T-helper 9 cell (primary cell): Measurements from ENCODE around the gene NSUN6.
"Not testable (repeated sequence)": the region's sequence is repeated elsewhere in the genome, so short reads cannot be mapped to it uniquely, and the experiment has no call there.

Experiments used
- DNase-seq: peaks from one replicate; pipeline ENCODE4 v3.0.0-alpha.2; 2020

The NSUN6 gene

DNA sequence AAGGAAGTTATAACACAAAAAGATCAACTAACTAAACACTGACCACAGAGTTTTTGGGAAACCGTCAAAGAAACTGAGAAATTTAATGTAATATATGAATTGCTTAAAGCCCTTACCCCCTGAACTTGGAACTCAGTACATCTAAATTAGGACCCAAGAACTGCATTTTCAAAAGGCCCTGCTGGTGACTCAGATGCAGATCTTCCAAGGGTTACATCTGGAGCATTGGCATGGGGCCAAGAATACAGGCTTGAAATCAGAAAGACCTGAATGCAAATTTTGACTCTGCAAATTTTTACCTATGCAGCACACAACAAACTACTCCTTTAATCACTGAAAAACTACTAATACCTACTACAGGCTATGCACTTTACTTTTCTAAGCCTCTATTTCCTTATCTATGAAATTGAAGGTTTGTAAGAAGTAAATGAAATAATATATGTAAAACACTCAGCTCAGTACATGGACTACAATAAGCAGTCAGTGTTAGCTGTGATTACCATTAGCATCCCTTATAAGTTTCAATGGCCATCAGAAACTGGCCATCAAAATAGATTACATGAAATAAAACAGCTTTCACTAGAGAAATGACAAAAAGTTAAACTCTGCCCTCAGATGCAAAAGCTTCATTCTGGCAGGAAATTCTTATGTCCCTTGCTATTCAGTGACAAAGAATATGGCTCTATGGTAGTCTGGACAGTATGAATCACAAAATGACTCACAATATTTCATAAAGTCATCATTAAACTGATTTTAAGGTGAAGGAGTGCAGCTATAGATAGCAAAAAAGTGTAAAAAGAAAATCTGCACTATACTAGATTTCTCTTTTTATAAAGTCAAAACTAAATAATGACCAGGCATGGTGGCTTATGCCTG is 43.6 kb downstream of the NSUN6 start:
- no peak for DNase-seq

- no peak for DNase-seq
Measured at GRCh38 chr10:18606051-18606695, 45.2 kb downstream of the NSUN6 start.

- no peak for DNase-seq
Measured at GRCh38 chr10:18601321-18601720, 50.1 kb downstream of the NSUN6 start.

- DNase-seq = no peak
Measured at GRCh38 chr10:18599392-18599791, 52.0 kb downstream of the NSUN6 start.

DNA sequence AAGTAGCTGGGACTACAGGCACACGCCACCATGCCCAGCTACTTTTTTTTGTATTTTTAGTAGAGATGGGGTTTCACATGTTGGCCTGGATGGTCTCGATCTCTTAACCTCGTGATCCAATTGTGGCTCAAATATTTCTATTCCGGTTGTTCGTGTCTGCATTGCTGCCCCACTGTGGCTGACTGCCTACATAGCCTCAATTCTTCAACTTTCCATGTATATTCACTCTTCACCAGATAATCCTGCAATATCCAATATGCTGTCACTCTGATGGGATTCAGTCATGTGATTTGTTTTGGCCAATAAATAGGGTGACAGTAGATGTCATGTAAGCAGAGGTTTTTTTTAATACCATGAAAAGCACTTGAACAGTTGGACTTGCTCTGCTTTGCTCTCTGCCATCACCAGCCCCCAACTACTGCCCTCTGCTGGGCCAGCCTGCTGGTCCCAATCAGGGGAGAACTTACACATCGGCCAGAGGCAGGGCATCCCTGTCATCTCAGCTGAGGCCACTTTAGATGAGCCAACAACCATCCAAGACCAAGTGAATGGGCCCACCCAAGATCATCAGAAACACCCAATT is 56.7 kb downstream of the NSUN6 start:
- no peak for DNase-seq

GRCh38 chr10:18591141-18591540 is 60.2 kb downstream of the NSUN6 start:
- DNase-seq = not testable (repeated sequence)

DNA sequence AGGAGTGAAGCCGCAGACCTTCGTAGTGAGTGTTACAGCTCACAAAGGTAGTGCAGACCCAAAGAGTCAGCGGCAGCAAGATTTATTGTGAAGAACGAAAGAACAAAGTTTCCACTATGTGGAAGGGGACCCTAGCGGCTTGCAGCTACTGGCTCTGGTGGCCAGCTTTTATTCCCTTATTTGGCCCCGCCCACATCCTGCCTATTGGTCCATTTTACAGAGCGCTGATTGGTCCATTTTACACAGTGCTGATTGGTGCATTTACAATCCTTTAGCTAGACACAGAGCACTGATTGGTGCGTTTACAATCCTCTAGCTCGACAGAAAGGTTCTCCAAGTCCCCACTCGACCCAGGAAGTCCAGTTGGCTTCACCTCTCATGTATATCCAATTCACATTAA is 64.8 kb downstream of the NSUN6 start:
- DNase-seq = not testable (repeated sequence)

GRCh38 chr10:18583575-18584270 is 67.7 kb downstream of the NSUN6 start:
- no peak for DNase-seq

DNA sequence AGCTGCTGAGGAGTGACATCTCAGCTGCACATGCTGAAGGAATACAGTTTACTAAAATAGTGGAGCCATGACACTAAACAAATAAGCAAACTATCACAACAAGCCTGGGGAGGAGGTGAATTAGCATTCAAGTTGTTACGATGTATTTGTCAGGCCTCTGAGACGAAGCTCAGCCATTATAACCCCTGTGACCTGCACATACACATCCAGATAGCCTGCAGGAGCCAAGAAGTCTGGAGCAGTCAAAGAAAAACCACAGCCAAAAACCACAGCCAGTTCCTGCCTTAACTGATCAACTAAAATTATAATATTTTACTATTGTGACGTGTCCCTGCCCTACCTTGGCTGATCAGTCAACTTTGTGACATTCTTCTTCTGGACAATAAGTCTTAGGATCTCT is 68.6 kb downstream of the NSUN6 start:
- no peak for DNase-seq

DNA sequence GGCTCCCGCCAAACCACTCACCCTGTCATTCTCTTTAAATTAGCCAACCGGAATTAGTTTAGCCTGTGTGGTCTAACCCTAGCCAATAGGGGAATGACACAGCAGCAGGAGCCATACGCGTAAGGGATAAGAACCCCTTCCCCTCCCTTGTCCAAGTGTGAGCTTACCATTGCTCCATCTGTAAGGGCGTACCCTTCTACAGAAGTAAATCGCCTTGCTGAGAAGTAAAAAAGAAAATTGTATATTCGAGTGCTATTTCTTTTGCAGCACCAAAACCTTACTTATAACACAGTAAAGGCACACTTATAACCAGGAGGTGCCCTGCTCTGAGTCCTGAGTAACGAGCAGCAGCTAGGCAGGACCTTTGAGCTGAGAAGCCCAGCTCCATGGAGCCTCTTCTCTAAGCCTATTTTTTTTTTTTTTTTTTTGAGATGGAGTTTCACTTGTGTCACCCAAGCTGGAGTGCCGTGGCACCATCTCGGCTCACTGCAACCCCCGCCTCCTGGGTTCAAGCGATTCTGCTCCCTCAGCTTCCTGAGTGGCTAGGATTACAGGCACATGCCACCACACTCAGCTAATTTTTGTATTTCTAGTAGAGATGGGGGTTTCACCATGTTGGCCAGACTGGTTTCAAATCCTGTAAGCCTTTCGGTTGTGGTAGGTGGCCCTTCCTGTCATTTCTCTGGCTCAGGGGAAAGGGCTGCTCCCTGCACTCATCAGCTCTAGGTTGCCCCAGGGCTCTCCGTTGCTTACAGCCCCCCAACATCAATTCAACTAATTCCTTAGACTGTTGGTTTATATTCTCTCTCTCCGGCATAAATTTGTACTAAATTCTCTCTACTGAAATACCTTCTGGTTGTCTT is 73.3 kb downstream of the NSUN6 start:
- no peak for DNase-seq

GRCh38 chr10:18576586-18576985 is 74.8 kb downstream of the NSUN6 start:
- no peak for DNase-seq

- no peak for DNase-seq
Measured at GRCh38 chr10:18572959-18573561, 78.3 kb downstream of the NSUN6 start.

- no peak for DNase-seq
Measured at GRCh38 chr10:18571780-18572179, 79.6 kb downstream of the NSUN6 start.

DNA sequence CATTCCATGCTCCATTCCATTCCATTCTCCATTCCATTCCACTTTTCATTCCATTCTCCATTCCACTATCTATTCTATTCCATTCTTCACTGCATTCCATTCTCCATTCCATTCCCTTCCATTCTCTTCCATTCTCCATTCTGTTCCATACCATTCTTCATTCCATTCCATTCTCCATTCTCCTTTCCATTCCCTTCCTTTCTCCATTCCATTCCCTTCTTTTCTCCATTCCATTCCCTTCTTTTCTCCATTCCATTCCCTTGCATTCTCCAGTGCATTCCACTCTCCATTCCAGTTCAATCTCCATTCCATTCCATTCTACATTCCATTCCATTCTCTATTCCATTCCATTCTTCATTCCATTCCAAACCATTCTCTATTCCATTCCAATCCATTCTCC is 80.3 kb downstream of the NSUN6 start:
- no peak for DNase-seq

DNA sequence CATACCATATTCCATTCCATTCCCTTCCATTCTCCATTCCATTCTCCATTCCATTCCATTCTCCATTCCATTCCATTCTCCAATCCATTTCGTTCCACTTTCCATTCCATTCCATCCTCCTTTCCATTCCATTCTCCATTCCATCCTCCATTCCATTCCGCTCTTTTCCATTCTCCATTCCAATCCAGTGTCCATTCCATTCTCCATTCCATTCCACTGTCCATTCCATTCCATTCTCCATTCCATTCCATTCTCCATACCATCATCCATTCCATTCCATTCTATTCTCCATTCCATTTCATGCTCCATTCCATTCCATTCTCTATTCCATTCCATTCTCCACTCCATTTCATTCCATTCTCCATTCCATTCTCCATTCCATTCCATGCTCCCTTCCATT is 81.0 kb downstream of the NSUN6 start:
- DNase-seq = not testable (repeated sequence)

- DNase-seq = no peak
Measured at GRCh38 chr10:18567343-18567856, 84.0 kb downstream of the NSUN6 start.

- no peak for DNase-seq
Measured at GRCh38 chr10:18566177-18566576, 85.2 kb downstream of the NSUN6 start.

- DNase-seq = no peak
Measured at GRCh38 chr10:18565006-18565405, 86.4 kb downstream of the NSUN6 start.

GRCh38 chr10:18563003-18563726 is 88.2 kb downstream of the NSUN6 start:
- DNase-seq = no peak

DNA sequence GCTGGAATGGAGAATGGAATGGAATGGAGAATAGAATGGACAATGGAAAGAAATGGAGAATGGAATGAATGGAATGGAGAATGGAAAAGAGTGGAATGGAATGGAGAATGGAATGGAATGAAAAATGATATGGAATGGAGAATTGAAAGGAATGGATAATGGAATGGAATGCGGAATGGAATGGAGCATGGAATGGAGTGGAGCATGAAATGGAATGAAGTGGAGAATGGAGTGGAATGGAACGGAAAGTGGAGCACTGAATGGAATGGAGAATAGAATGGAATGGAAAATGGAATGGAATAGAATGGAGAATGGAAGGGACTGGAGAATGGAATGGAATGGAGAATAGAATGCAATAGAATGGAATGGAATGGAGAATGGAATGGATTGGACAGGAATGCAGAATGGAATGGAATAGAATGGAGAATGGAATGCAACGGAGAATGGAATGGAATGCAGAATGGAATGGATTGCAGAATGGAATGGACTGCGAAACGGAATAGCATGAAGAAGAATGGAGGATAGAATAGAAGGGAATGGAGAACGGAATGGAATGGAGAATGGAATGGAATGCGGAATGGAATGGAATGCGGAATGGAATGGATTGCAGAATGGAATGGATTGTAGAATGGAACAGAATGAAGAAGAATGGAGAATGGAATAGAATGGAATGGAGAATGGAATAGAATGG is 89.4 kb downstream of the NSUN6 start:
- no peak for DNase-seq
